GM21447 (cell line): ENCODE data around the gene OTOP3.
"Not testable (repeated sequence)": the region's sequence is repeated elsewhere in the genome, so short reads cannot be mapped to it uniquely, and the experiment has no call there.

Experiments used
- ATAC-seq: cut with Tn5 transposase; IDR thresholded peaks from one replicate; pipeline ENCODE4 v1.9.1; 2021; ENCODE audit not compliant: unreplicated experiment

OTOP3 gene

GRCh38 chr17:74981979-74982662 is 46.4 kb downstream of the OTOP3 start:
- no peak for ATAC-seq

GRCh38 chr17:74982663-74983313 is 47.1 kb downstream of the OTOP3 start:
- not testable (repeated sequence) for ATAC-seq

- no peak for ATAC-seq
Observed at GRCh38 chr17:74986206-74986576, 50.5 kb downstream of the OTOP3 start.

- peak; percentile 98 for ATAC-seq
Observed at GRCh38 chr17:74987418-74987908, 51.8 kb downstream of the OTOP3 start, which contains the start of gene CDR2L. Gene CDR2L (plus strand): TSS chr17:74987632. CDS start chr17:74988044, 412 bp downstream.

GRCh38 chr17:74987909-74988711 is 52.4 kb downstream of the OTOP3 start:
- ATAC-seq = peak; percentile 25

- ATAC-seq = no peak
Observed at GRCh38 chr17:74990581-74991105, 54.9 kb downstream of the OTOP3 start.

GRCh38 chr17:74992223-74992622 is 56.5 kb downstream of the OTOP3 start:
- ATAC-seq = no peak

GRCh38 chr17:74994440-74994839 is 58.7 kb downstream of the OTOP3 start:
- no peak for ATAC-seq

GRCh38 chr17:74995847-74996246 is 60.1 kb downstream of the OTOP3 start:
- ATAC-seq = no peak

GRCh38 chr17:74998783-74999182 is 63.1 kb downstream of the OTOP3 start:
- no peak for ATAC-seq

- ATAC-seq = no peak
Observed at GRCh38 chr17:74999523-74999922, 63.8 kb downstream of the OTOP3 start.
